Activated CD8-positive, alpha-beta memory T cell treated with anti-CD3 and anti-CD28 coated beads, Interleukin-2, amount 50 U/mL, for 24 hours (primary cell): ENCODE data around the gene YPEL5.
"Not testable (repeated sequence)": the region's sequence is repeated elsewhere in the genome, so short reads cannot be mapped to it uniquely, and the experiment has no call there.

Source experiments
- DNase-seq: peaks from one replicate; pipeline ENCODE4 v3.0.0-alpha.2; 2020; ENCODE audit errors: extremely low read depth

YPEL5 gene

GRCh38 chr2:30146337-30147195 lies at the start of gene YPEL5:
Gene YPEL5 (plus strand): TSS chr2:30147007. CDS start chr2:30156652, 9,645 bp downstream.
- DNase-seq: peak; percentile 98

- DNase-seq: no peak
These were observed 48.4 kb upstream of the YPEL5 start for GRCh38 chr2:30098266-30099005.

- DNase-seq: not testable (repeated sequence)
These were observed 47.4 kb upstream of the YPEL5 start for GRCh38 chr2:30099366-30099765.

GRCh38 chr2:30100691-30101090 lies 46.1 kb upstream of the YPEL5 start:
- DNase-seq: not testable (repeated sequence)

- DNase-seq: no peak
These were observed 42.5 kb upstream of the YPEL5 start for GRCh38 chr2:30104307-30104706.

GRCh38 chr2:30105556-30105955 lies 41.3 kb upstream of the YPEL5 start:
- no peak for DNase-seq

GRCh38 chr2:30106543-30106942 lies 40.3 kb upstream of the YPEL5 start:
- DNase-seq: no peak

GRCh38 chr2:30108192-30108591 lies 38.6 kb upstream of the YPEL5 start:
- DNase-seq: no peak

- DNase-seq: no peak
These were observed 38.0 kb upstream of the YPEL5 start for GRCh38 chr2:30108851-30109250.

GRCh38 chr2:30109856-30110255 lies 37.0 kb upstream of the YPEL5 start:
- no peak for DNase-seq

GRCh38 chr2:30110773-30111172 lies 36.0 kb upstream of the YPEL5 start:
- no peak for DNase-seq

GRCh38 chr2:30111186-30111585 lies 35.6 kb upstream of the YPEL5 start:
- not testable (repeated sequence) for DNase-seq

- DNase-seq: no peak
These were observed 34.2 kb upstream of the YPEL5 start for GRCh38 chr2:30112561-30112960.

- no peak for DNase-seq
These were observed 33.1 kb upstream of the YPEL5 start for GRCh38 chr2:30113617-30114293.

- DNase-seq: no peak
These were observed 31.4 kb upstream of the YPEL5 start for GRCh38 chr2:30115141-30115980.

- DNase-seq: no peak
These were observed 30.9 kb upstream of the YPEL5 start for GRCh38 chr2:30115981-30116285.

- no peak for DNase-seq
These were observed 24.4 kb upstream of the YPEL5 start for GRCh38 chr2:30122362-30122761.

- no peak for DNase-seq
These were observed 19.6 kb upstream of the YPEL5 start for GRCh38 chr2:30127016-30127893.

GRCh38 chr2:30134582-30134981 lies 12.2 kb upstream of the YPEL5 start:
- DNase-seq: no peak

GRCh38 chr2:30135541-30135940 lies 11.3 kb upstream of the YPEL5 start:
- no peak for DNase-seq
